ENCODE data around the gene GNPNAT1.

GRCh38 chr14:52729585-52729924, 61.9 kb downstream of the GNPNAT1 start:
- no peak for TF ChIP-seq CTCF (IDR thresholded peaks at IDR 0.05)
- TF ChIP-seq POLR2A (IDR thresholded peaks at IDR 0.05) = no peak
